Measurements from ENCODE around the gene SMPD4.
"Not testable (repeated sequence)": the region's sequence is repeated elsewhere in the genome, so short reads cannot be mapped to it uniquely, and the experiment has no call there.

The SMPD4 gene

DNA sequence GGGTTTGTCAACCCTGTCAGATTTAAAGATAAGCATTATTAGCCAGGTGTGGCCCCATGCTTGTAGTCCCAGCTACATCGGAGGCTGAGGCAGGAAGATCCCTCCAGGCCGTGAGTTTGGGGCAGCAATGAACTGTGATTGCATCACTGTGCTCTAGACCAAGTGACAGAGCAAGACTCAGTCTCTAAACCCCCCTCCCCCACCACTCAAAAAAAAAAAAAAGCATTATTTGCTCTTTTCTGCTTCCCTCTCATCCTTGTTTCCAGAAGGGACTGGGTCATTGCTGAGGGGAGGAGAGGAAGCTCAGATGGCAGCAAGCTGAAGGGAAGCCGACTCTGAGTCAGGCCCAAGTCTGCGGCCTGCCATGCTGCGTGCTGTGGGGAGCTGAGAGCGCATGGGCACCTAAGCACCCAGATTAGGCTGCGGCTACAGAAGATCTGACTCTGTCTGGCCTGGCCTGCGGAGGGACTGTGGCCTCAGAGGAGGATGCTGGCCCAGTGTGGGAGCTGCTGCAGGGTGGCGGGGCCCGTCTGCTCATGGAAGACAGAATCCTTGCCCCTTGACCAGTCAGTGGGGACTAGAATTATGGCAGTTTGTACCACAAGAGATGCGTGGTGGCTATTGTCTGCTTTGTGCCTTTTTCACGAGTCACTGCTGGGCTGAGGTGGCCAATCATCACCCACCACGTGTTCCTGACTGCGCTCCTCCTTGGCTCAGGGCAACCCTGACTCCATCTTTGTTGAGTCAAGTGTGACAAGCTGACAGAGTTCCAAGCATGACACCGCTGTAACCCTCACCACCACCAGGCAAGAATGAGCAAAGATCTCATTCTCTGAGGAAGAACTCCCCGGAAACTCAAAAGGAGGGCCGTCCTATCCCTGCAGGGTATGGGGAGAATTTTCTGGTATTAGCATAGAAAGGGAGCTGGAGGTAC is 6.7 kb upstream of the SMPD4 start:
- in situ Hi-C loops (cut with MboI; ENCODE audit: low sequenced_read_pairs) = loop anchor here (25.0 kb wide), 1 partner anchor 149 kb away; the partner anchor contains the start of gene IMP4

- in situ Hi-C loops (cut with MboI; ENCODE audit: low sequenced_read_pairs) = loop anchor here (25.0 kb wide), 1 partner anchor 150 kb away; the partner anchor contains the start of gene IMP4
Observed at GRCh38 chr2:130187268-130187667, 5.9 kb upstream of the SMPD4 start.

- in situ Hi-C loops (cut with MboI; ENCODE audit: low sequenced_read_pairs) = loop anchor here (25.0 kb wide), 1 partner anchor 151 kb away; the partner anchor contains the start of gene IMP4
Observed at GRCh38 chr2:130186391-130186790, 5.0 kb upstream of the SMPD4 start.

- in situ Hi-C loops (cut with MboI; ENCODE audit: low sequenced_read_pairs) = loop anchor here (25.0 kb wide), 1 partner anchor 151 kb away; the partner anchor contains the start of gene IMP4
Observed at GRCh38 chr2:130185896-130186295, 4.5 kb upstream of the SMPD4 start.

- in situ Hi-C loops (cut with MboI; ENCODE audit: low sequenced_read_pairs) = loop anchor here (25.0 kb wide), 1 partner anchor 152 kb away; the partner anchor contains the start of gene IMP4
Observed at GRCh38 chr2:130185436-130185835, 4.0 kb upstream of the SMPD4 start.

DNA sequence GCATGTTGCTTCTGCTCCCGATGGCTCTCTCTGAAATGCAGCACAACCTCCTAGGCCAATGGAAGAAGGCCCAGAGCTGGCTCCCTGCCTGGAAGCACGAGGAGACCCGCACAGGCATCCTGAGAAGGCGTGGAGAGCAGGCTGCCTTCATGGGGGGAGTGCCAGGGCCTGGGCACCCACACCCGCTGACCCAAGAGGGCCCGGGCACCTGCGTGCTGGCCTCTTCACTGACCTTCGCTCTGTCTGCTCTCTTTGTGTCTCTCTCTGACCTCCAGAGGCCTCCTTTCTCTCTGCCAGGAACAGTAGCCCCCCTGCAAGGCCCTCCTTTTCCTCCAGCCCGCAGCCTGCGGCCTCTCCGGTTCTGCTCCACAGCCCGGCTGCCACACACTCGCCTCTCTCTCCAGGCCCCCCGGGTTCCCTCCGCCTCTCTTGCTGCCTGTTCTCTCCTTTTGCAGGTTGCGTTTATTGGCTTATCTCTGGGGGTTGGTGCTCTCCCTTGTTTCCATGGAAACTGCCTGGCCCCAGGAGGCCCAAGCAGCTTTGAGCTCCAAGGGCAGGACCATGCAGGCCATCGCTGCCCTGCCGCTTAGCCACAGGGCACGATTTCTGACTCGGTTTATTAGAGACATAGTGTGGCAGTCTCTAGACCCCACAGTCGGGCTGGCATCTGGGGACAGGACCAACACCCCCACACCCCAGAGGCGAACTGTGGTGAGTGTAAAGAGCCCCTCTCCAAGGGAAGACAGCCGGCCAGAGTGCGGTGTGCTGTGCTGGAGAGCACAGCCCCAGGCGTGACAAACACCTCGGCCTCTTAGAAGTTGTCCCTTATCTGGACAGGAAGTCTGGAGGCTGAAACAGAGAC is 2.3 kb upstream of the SMPD4 start:
- in situ Hi-C loops (cut with MboI; ENCODE audit: low sequenced_read_pairs) = loop anchor here (25.0 kb wide), 1 partner anchor 154 kb away; the partner anchor contains the start of gene IMP4

GRCh38 chr2:130182826-130183511 is 1.6 kb upstream of the SMPD4 start:
- in situ Hi-C loops (cut with MboI; ENCODE audit: low sequenced_read_pairs) = loop anchor here (25.0 kb wide), 1 partner anchor 154 kb away; the partner anchor contains the start of gene IMP4

GRCh38 chr2:130181880-130182682 is 679 bp upstream of the SMPD4 start, which contains the start of gene MZT2B:
Gene MZT2B (plus strand): TSS chr2:130182262. CDS start chr2:130182283, 21 bp downstream.
- in situ Hi-C loops (cut with MboI; ENCODE audit: low sequenced_read_pairs) = loop anchor here (25.0 kb wide), 1 partner anchor 155 kb away; the partner anchor contains the start of gene IMP4

- in situ Hi-C loops (cut with MboI; ENCODE audit: low sequenced_read_pairs) = loop anchor here (25.0 kb wide), 1 partner anchor 157 kb away; the partner anchor contains the start of gene IMP4
Observed at GRCh38 chr2:130180404-130181324, 738 bp downstream of the SMPD4 start.

DNA sequence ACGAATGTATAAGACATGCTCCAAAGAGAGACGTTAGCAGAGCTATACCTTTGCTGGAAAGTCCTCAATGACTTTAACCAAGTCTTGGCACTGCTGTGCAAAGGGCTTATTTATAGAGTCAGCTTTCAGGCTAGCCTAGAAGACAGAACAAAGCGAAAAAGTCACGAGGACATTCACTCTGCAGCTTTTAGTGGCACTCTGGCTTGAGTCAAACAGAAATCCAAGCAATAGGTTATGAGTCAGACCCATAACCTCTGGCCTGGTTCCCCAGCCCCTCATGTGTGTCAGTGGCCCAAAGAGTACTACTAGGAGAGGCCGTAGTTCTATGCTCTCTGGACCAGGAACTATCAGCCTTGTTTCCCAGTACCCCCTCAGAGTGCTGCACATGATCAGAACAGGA is 6.5 kb downstream of the SMPD4 start:
- in situ Hi-C loops (cut with MboI; ENCODE audit: low sequenced_read_pairs) = loop anchor here (25.0 kb wide), 1 partner anchor 162 kb away; the partner anchor contains the start of gene IMP4

DNA sequence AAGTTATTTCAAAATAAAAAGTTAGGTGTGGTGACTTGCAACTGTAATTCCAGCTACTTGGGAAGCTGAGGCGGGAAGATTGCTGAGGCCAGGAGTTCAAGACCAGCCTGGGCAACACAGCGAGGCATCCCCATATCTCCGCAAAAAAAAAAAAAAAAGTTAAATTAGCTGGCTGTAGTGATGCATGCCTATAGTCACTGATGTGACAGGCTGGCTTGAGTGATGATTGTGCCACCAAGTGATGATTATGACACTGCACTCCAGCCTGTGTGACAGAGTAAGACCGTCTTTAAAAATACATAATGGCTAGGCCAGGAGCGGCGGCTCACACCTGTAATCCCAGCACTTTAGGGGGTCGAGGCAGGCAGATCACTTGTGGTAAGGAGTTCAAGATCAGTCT is 11.5 kb downstream of the SMPD4 start:
- in situ Hi-C loops (cut with MboI; ENCODE audit: low sequenced_read_pairs) = no loop called here

DNA sequence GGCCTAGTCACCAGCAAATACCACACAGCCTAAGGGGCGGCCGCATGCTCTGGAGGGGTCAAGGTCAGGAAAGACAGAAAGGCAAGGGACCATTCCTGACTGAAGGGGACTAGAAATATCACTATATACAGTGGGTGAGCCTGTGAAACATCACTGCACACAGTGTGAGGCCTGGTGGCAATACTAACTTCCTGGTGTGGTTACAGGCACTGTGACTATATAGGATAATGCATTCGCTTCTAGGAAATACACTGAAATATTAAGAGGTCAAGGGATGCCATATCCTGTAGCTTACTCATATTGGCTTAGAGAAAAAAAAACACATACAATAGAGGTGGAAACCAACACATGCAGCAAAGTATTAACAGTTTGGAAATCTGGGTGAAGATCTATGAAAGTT is 12.2 kb downstream of the SMPD4 start:
- in situ Hi-C loops (cut with MboI; ENCODE audit: low sequenced_read_pairs) = not testable (repeated sequence)

- in situ Hi-C loops (cut with MboI; ENCODE audit: low sequenced_read_pairs) = not testable (repeated sequence)
Observed at GRCh38 chr2:130166611-130167010, 14.8 kb downstream of the SMPD4 start.

- in situ Hi-C loops (cut with MboI; ENCODE audit: low sequenced_read_pairs) = no loop called here
Observed at GRCh38 chr2:130165293-130166016, 15.9 kb downstream of the SMPD4 start.

DNA sequence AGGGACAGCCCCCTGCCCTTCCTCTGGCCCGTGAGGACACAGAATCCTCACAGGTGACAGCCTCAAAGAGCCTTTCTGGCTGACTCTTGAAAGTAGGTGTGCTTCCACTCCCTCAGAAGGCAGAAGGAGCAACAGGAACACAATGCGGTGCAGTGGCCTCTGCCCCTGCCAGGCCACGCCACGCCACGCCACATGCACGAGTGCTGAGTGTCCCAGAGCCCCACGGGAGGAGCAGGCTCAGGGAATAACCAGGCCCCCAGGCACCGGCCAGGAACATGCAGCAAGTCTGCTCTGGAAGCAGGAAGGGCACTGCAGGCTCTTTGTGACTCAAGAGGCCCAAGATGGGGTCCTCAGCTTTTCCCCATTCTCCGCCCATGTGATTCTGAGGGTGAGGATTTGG is 18.4 kb downstream of the SMPD4 start:
- in situ Hi-C loops (cut with MboI; ENCODE audit: low sequenced_read_pairs) = no loop called here

DNA sequence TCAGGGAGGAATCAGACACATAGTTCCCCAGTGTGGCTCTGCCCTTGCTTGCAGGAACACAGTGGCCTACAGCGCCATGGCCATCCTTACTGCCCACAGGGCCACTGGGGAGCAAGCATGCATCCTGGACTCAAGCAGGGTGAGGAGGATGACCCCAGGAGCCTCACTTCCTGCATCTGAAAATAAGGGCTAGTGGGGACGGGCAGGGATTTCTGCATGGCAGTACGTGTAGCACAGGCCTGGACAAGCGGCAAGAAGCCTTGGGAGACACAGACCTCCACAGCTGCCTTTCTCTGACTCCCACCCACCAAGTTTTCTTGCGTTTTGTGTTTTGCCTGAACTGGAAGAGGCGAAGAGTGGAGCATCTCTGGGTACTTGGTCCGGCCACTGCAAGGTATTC is 18.9 kb downstream of the SMPD4 start:
- in situ Hi-C loops (cut with MboI; ENCODE audit: low sequenced_read_pairs) = not testable (repeated sequence)

DNA sequence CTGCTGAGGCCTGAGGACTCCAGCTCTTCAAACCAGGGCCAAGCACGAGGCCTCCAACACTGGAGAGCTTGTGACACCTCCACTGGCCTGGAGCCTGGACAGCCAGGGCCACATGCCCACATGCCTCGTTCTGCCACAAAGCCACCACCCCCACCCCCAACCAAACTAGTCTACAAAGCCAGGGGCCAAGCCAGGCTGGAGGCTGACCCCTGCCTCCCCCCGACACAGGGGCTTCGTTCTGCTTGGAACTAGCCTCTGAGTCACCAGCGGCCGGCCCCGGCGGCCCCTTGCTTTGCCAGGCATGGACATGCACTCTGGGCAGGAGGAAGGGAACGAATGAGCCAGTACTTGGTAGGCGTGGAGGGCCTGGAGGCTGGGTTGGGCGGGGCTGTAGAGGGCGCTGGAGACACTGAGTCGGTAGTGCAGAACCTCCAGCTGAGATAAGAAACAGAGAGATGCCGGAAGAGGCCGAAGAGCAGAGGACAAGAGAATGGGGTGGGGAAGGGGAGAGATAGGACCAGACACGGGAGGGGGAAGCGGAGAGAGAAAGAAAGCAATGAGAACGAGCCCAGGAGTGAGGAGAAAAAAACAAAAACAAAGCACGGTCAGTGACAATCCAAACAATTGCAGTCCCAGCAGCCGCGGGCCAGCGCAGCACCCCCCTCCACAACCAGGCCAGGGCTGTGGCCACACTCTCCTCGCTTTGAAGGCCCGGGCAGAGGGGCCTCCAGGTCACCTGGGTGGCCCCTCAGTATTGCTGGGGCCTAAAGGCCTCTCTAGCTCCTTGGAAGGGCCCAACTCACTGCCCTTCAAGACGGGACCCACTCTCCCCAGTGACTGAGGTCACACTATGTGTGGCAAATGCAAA is 20.3 kb downstream of the SMPD4 start:
- in situ Hi-C loops (cut with MboI; ENCODE audit: low sequenced_read_pairs) = not testable (repeated sequence)

All from HL-60/S4 treated with retinoic acid at 250 ng/mL for 4 days and 3 days (cell line).